Measurements from ENCODE around the gene VAV1.

VAV1 gene

DNA sequence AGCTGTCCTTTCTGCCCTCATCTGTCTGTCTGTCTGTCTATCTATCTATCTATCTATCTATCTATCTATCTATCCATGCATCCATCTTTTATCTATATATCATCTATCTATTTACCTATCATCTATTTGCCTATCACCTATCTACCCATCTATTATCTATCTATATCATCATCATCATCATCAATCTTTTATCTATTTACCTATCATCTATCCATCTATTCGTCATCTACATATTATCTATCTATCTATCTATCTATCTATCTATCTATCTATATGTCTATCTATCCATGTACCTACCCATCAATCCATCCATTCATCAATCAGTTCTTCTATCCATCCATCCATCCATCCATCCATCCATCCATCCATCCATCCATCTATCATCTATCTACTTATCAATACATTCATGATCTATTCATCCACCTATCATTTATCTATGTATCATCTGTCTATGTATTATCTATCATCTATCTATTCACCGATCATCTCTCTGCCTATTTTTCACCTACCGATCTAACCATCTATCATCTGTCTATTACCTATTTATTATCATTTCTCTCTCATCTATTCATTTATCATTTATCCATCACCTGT, 65.7 kb downstream of the VAV1 start:
- TF ChIP-seq, protein P1, sequence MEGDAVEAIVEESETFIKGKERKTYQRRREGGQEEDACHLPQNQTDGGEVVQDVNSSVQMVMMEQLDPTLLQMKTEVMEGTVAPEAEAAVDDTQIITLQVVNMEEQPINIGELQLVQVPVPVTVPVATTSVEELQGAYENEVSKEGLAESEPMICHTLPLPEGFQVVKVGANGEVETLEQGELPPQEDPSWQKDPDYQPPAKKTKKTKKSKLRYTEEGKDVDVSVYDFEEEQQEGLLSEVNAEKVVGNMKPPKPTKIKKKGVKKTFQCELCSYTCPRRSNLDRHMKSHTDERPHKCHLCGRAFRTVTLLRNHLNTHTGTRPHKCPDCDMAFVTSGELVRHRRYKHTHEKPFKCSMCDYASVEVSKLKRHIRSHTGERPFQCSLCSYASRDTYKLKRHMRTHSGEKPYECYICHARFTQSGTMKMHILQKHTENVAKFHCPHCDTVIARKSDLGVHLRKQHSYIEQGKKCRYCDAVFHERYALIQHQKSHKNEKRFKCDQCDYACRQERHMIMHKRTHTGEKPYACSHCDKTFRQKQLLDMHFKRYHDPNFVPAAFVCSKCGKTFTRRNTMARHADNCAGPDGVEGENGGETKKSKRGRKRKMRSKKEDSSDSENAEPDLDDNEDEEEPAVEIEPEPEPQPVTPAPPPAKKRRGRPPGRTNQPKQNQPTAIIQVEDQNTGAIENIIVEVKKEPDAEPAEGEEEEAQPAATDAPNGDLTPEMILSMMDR (conservative IDR thresholded peaks at IDR 0.05): no peak
- TF ChIP-seq ZFX (IDR thresholded peaks at IDR 0.05): no peak
- H3K27ac ChIP-seq: no peak overlapping the region

DNA sequence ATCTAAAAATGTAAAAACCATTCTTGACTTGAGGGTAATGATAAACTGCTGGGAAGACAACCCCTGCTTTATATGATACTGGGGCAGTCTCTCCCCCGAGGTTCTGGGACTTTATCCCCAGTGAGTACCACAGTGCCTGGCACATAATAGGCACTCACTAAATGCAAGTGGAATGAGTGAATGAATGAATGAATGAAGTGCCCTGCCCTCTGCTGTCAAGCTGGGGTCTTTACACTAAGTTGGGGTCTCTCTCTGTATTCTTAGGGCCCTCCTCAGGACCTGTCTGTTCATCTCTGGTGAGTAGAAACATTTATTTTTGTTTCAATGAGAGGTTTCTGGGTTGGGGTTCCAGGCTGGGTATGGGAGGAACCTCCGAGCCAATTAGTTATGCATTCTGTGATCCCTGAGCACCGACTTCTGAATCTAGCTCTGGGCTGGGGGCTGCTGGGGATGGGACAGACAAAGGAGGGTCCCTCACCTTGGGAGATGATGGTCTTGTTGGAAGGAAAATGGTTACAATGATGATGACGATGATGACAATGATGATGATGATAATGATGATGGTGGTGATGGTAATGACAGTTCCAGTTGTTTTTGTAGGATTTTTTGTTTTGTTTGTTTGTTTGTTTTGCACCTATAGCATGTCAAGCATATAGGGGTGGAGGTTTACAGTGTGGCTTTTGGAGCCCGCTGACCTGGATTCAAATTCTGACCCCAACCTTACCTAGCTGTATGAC, 70.5 kb downstream of the VAV1 start:
- no peak overlapping the region for H3K27ac ChIP-seq
- TF ChIP-seq, protein P1 (conservative IDR thresholded peaks at IDR 0.05): no peak
- TF ChIP-seq ZFX (IDR thresholded peaks at IDR 0.05): no peak

DNA sequence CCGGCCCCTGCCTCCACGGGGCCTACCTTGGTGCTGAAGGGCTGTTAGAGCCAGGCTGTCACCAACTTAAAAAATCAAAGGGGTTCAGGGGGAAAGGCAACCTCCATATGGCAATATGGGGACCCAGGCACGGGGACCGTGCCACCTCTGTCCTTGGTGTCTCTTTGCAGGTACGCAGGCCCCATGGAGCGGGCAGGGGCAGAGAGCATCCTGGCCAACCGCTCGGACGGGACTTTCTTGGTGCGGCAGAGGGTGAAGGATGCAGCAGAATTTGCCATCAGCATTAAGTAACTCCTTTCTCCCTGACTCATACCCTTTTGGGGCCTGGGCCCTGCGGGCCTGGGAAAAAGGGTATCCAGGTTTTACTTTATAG, 75.3 kb downstream of the VAV1 start:
- H3K27ac ChIP-seq: no peak overlapping the region
- TF ChIP-seq ZFX (IDR thresholded peaks at IDR 0.05): no peak

DNA sequence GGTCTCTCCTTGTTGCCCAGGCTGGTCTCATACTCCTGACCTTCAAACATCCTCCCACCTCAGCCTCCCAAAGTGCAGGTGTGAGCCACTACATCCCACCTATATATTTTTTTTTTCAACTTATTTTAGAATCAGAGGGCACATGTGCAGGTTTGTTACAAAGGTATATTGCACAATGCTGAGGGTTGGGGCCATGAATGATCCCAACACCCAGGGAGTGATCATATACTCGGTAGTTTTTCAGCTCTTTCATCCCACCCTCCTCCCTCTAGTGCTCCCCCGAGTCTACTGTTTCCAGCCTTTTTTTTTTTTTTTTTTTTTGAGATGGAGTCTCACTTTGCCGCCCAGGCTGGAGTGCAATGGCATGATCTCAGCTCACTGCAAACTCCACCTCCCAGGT, 76.5 kb downstream of the VAV1 start:
- no peak overlapping the region for H3K27ac ChIP-seq
- no peak for TF ChIP-seq ZFX (IDR thresholded peaks at IDR 0.05)
- TF ChIP-seq, protein P1 (conservative IDR thresholded peaks at IDR 0.05): no peak

DNA sequence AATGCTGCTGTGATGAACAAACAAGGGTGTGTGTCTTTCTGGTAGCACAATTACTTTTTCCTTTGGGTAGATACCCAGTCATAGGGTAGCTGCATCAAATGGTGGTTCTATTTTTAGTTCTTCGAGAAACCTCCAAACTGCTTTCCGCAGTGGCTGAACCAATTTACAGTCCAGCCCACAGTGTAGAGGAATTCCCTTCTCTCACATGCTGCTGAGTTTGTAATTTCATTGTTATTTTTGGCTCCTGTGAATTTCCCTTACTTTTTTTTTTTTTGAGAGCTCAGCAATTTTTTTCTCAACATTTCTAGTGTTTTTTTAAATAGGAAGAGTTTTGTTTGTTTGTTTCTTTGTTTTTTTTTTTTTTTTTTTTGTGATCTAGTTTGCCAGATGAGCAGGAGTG, 77.4 kb downstream of the VAV1 start:
- no peak overlapping the region for H3K27ac ChIP-seq
- no peak for TF ChIP-seq ZFX (IDR thresholded peaks at IDR 0.05)
- TF ChIP-seq, protein P1 (conservative IDR thresholded peaks at IDR 0.05): no peak

DNA sequence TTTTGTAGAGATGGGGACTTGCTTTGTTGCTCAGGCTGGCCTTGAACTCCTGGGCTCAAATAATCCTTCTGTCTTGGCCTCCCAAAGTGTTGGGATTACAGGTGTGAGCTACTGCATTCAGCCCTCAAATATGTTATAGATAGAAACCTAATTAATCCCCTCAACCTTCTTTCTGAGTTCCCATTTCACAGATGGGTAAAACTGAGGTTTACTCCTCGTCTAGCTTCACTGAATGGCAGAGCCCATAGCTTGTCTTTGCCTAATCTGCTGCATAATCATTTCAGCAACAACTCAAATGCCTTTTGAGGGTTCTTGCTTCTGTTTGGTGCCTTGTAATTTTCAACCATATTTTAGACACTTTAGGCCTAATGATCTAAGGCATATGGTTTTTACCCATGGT, 78.9 kb downstream of the VAV1 start:
- H3K27ac ChIP-seq: no peak overlapping the region
- TF ChIP-seq, protein P1 (conservative IDR thresholded peaks at IDR 0.05): no peak
- TF ChIP-seq ZFX (IDR thresholded peaks at IDR 0.05): no peak

DNA sequence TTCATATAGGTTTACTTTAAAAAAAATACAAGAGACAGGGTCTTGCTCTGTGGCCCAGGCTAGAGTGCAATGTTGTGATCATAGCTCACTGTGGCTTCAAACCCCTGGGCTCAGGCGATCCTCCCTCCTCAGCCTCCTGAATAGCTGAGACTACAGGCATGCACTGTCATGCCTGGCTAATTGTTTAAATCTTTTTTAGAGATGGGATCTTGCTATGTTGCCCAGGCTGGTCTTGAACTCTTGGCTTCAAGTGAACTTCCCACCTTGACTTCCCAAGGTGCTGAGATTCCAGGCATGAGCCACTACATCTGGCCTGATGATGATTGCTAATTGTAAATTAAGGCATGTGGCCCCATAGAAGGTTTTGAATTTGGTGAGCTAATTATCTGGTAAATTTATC, 79.5 kb downstream of the VAV1 start:
- H3K27ac ChIP-seq: no peak overlapping the region

More for the DNA sequence above, 79.5 kb downstream of the VAV1 start:
- TF ChIP-seq, protein P1 (conservative IDR thresholded peaks at IDR 0.05): no peak

Data from C4-2B (cell line).